Testis (tissue), 3 donors: ENCODE measurements around the gene VIT. TPM values are rescaled to one million over a fixed set of nuclear protein-coding genes. Genes with fewer than 3 reads are reported as not detected.

Experiments
- DNase-seq: peaks from one replicate; pipeline ENCODE4 v3.0.0-alpha.2; 2019
- H3K27ac ChIP-seq, 2 donors: fragments of 200-600 bp; sonication (generic); one replicate each; pipeline ENCODE4 v1.5.1; 2019
- H3K27me3 ChIP-seq: fragments of 200-600 bp; sonication (generic); one replicate; pipeline ENCODE4 v1.5.1; 2019
- H3K36me3 ChIP-seq: fragments of 200-600 bp; sonication (generic); one replicate; pipeline ENCODE4 v1.5.1; 2017; ENCODE audit warnings: low read depth; ENCODE audit errors: missing control alignments
- H3K4me1 ChIP-seq: fragments of 200-600 bp; sonication (generic); one replicate; pipeline ENCODE4 v1.5.1; 2019
- H3K4me3 ChIP-seq, 2 donors: fragments of 200-600 bp; sonication (generic); one replicate each; pipeline ENCODE4 v1.5.1; 2017 to 2019
- H3K9me3 ChIP-seq: fragments of 200-600 bp; sonication (generic); one replicate; pipeline ENCODE4 v1.5.1; 2017
- POLR2A ChIP-seq: fragments of 450-650 bp; IDR thresholded peaks from one replicate; pipeline ENCODE4 v1.6.1; 2017; ENCODE audit warnings: antibody characterized with exemption, mild to moderate bottlenecking, moderate library complexity
- WGBS, 2 donors: methylation state at CpG; one replicate each; pipeline ENCODE4 v1.1.5; 2018; 5-methylcytosine and 5-hydroxymethylcytosine counted together
- intact Hi-C: fragments of 100-400 bp; cut with DNase I; formaldehyde crosslinking; loops from one replicate; pipeline ENCODE4 v1.15.1; 2023; ENCODE audit warnings: low total_unique reads
- polyA plus RNA-seq: library from polyadenylated mRNA; stranded (reverse); fragments of 350-450 nt; fragmentation: Illumina TruSeq; extraction: RNeasy Lipid Tissue Mini Kit (QIAGEN cat#74804); gene quantifications from one replicate; pipeline ENCODE4 v1.2.3, GENCODE V29; 2014; ENCODE audit warnings: low read depth, low replicate concordance; ENCODE audit not compliant: insufficient read depth
- total RNA-seq, 2 donors: library from RNA; depleted of rRNA; stranded (reverse); fragments of >200 nt; gene quantifications; one replicate each; pipeline ENCODE4 v1.2.3, GENCODE V29; 2016
- TF ChIP-seq, protein P1 (sequence below), 3 experiments: fragments of 450-650 bp in 2 of 3; fragments of 200-600 bp in 1 of 3; sonication (generic) in 1 of 3; IDR thresholded peaks; one replicate each; pipeline ENCODE4 v1.5.1; 2016 to 2019; ENCODE audit warnings: antibody characterized with exemption in 3 of 3, mild to moderate bottlenecking in 2 of 3, moderate library complexity in 1 of 3

Gene VIT
- total and polyA plus RNA-seq, 3 donors from 2014 or later: 5.6 to 9.4 (median 7.2) TPM

DNA sequence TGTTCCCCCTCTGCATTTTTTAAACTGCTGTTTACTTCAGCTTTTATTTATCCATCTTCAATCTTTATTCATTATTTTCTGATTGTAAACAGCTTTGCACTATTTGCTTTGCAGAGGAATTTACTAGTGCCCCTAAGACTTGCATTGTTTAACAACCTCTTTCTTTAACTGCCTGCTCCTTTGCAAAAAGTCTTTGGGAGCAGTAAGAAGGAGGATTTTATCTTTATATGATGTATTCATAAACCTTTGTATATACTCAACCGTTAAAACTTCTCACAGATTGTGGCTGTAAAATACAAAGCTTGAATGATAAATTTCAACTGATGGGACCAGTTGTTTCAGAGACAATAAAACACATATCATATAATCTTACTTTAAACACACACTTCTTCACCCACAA, 20.1 kb upstream of the VIT start:
- intact Hi-C loops: no loop called here
- no peak for TF ChIP-seq POLR2A
- TF ChIP-seq, protein P1, sequence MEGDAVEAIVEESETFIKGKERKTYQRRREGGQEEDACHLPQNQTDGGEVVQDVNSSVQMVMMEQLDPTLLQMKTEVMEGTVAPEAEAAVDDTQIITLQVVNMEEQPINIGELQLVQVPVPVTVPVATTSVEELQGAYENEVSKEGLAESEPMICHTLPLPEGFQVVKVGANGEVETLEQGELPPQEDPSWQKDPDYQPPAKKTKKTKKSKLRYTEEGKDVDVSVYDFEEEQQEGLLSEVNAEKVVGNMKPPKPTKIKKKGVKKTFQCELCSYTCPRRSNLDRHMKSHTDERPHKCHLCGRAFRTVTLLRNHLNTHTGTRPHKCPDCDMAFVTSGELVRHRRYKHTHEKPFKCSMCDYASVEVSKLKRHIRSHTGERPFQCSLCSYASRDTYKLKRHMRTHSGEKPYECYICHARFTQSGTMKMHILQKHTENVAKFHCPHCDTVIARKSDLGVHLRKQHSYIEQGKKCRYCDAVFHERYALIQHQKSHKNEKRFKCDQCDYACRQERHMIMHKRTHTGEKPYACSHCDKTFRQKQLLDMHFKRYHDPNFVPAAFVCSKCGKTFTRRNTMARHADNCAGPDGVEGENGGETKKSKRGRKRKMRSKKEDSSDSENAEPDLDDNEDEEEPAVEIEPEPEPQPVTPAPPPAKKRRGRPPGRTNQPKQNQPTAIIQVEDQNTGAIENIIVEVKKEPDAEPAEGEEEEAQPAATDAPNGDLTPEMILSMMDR (IDR thresholded peaks at IDR 0.05): no peak
- DNase-seq: no peak
- no peaks in the 10 kb centered on the region for H3K36me3 ChIP-seq
- no peaks in the 10 kb centered on the region for H3K4me1 ChIP-seq
- H3K27ac ChIP-seq: no peak overlapping the region
- H3K27me3 ChIP-seq: no peaks in the 10 kb centered on the region
- no peak overlapping the region for H3K4me3 ChIP-seq
- WGBS, 2 donors: 48 to 59% methylated on average over 1 of the region's 1 CpG
- no peaks in the 10 kb centered on the region for H3K9me3 ChIP-seq

DNA sequence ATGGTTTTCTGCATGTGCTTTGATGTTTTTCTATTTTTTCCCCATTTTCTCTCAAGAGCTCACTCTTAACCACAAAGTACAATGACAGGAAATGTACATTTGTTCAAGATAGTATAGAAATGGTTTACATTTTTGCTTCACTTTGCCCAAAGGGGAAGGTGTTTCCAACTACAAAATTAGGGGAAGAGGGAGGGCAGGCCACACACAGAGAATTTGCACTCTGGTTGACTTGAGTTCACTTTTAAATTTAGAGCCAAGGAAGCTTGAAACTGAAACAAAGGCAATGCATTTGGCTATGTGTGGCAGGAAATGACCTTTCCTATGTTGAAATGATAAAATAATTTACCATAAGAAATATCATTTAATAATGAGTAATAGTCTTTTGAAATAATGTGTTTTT, 19.1 kb upstream of the VIT start:
- DNase-seq: no peak
- Histone ChIP-seq H3K27me3 (no peaks in the 10 kb centered on the region), H3K9me3 (no peaks in the 10 kb centered on the region), H3K4me3 (no peak overlapping the region), H3K4me1 (no peaks in the 10 kb centered on the region), H3K27ac (no peak overlapping the region), H3K36me3 (no peaks in the 10 kb centered on the region)
- intact Hi-C loops: no loop called here
- TF ChIP-seq, protein P1 (IDR thresholded peaks at IDR 0.05): no peak
- no peak for TF ChIP-seq POLR2A

DNA sequence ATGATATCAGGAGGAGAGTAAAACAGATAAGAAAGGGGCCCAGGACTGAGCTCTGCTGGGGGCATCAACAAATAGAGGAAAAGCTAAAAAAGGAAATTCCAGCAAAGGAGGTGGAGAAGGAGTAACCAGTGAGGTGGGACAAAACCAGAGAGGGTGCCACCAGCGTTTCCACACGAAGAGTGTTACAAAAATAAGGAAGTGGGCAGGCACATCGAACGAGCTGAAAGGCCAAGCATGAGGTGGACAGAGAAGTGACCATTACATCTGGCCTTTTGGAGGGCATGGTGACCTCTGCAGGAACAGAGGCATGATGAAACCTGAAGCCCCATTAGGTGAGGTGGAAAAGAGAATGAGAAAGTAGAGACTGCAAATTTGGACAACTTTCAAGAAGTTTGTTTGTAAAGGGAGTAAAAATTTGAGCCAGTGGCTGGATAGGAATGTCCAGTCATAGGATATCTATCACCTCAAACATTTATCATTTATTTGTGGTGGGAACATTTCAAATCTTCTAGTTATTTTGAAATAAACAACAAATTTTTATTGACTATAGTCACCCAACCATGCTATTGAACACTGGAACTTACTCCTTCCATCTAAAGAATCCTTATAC, 18.4 kb upstream of the VIT start:
- no peak for DNase-seq
- Histone ChIP-seq H3K36me3 (no peaks in the 10 kb centered on the region), H3K4me3 (no peak overlapping the region), H3K4me1 (no peaks in the 10 kb centered on the region), H3K27me3 (no peaks in the 10 kb centered on the region), H3K27ac (no peak overlapping the region), H3K9me3 (no peaks in the 10 kb centered on the region)
- 62 to 66% methylated on average over 4 of the region's 4 CpGs for WGBS, 2 donors
- TF ChIP-seq, protein P1 (IDR thresholded peaks at IDR 0.05): no peak
- no peak for TF ChIP-seq POLR2A
- intact Hi-C loops: no loop called here

DNA sequence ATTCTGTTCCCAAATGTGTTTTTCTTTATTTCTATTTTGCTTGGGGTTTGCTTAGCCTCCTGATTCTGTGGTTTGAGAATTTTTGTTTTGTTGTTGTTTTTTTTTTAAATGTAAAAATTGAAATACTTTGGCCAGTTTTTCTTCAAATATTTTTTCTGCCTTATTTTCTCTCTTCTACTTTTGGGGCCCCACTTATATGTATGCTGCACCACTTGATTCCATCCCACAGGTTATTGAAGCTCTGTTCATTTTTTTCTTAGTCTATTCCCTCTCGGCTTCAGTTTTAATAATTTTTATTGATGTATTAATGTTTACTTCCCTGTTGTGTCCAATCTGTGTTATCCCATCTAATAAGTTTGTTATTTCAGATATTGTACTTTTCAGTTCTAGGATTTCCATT, 17.7 kb upstream of the VIT start:
- H3K4me3 ChIP-seq: no peak overlapping the region
- no peak for TF ChIP-seq POLR2A
- TF ChIP-seq, protein P1 (IDR thresholded peaks at IDR 0.05): no peak
- no peak for DNase-seq
- H3K4me1 ChIP-seq: no peaks in the 10 kb centered on the region
- no peaks in the 10 kb centered on the region for H3K9me3 ChIP-seq
- H3K27me3 ChIP-seq: no peaks in the 10 kb centered on the region
- intact Hi-C loops: no loop called here
- H3K36me3 ChIP-seq: no peaks in the 10 kb centered on the region
- no peak overlapping the region for H3K27ac ChIP-seq
- WGBS, 2 donors: 97 to 100% methylated on average over 1 of the region's 1 CpG

DNA sequence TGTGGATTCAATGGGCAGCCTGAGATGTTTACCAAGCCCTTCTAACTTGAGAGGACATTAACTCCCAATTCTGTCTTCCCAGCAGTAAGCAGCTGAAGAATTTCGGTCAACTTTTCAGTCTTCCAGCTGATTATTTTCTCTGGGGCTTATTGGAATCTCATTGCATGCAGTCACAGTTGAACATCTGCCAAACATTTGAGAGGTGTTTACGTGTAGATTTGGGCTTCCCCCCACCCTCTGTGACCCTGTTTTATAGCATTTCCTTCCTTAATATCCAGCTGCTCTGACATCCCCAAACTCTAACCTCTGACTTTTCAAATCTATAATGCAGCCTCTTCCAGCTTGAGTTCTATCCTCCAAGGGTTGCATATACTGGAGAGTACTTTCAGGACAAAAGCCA, 16.5 kb upstream of the VIT start:
- Histone ChIP-seq H3K36me3 (no peaks in the 10 kb centered on the region), H3K4me3 (no peak overlapping the region), H3K27me3 (no peaks in the 10 kb centered on the region), H3K4me1 (no peaks in the 10 kb centered on the region), H3K27ac (no peak overlapping the region), H3K9me3 (no peaks in the 10 kb centered on the region)
- 42 to 51% methylated on average over 2 of the region's 2 CpGs for WGBS, 2 donors
- no peak for DNase-seq
- intact Hi-C loops: no loop called here
- no peak for TF ChIP-seq POLR2A
- TF ChIP-seq, protein P1 (IDR thresholded peaks at IDR 0.05): no peak
